Endothelial cell of umbilical vein (primary cell): ENCODE data around the gene SULT1E1. TPM values are rescaled to one million over a fixed set of nuclear protein-coding genes. Genes with fewer than 3 reads are reported as not detected.
A peak's percentile ranks its signal among the peaks of the same experiment; 100 is the strongest.

Experiments
- BruUV-seq: library from RNA; stranded (reverse); fragments of 400-500 nt; replicated peaks from 2 replicates; lab custom pipeline; 2021; lab: Mats Ljungman, UMichigan
- CTCF ChIA-PET: fragments of 300-600, 350-600 bp; sonication (Branson Sonifier 250); formaldehyde crosslinking; loops from one replicate; lab custom pipeline; 2021; ENCODE audit warnings: antibody characterized with exemption, inconsistent platforms; lab: Charles Lee
- POLR2A ChIA-PET: fragments of 300-600, 350-600 bp; sonication (Branson Sonifier 250); formaldehyde crosslinking; loops from one replicate; lab custom pipeline; 2021; ENCODE audit warnings: antibody characterized with exemption, inconsistent platforms; lab: Charles Lee
- DNase-seq: peaks from one replicate; pipeline ENCODE4 v3.0.0-alpha.2; 2011; ENCODE audit warnings: low read depth, low spot score
- FAIRE-seq: peaks from 2 replicates; lab custom pipeline; 2011; peaks lifted over from hg19 to GRCh38; lab: Jason Lieb, UNC
- H2AFZ ChIP-seq: 2 replicates; pipeline ENCODE4 v1.6.0; 2012; ENCODE audit warnings: low read depth, low read length, control low read depth, inconsistent platforms
- H3K27ac ChIP-seq: 2 replicates; pipeline ENCODE4 v1.5.1; 2011; ENCODE audit warnings: low read depth, mild to moderate bottlenecking, control low read depth, low read length, moderate library complexity; ENCODE audit not compliant: insufficient read depth
- H3K27me3 ChIP-seq, 2 experiments: 2 replicates each; pipeline versions ENCODE4 v1.6.0 to v1.6.1; 2011; ENCODE audit warnings: low read length in 2 of 2, mixed read lengths in 1 of 2; ENCODE audit not compliant: control insufficient read depth in 2 of 2, insufficient read depth in 2 of 2
- H3K36me3 ChIP-seq, 2 experiments: 2 replicates in 1 of 2; 3 replicates in 1 of 2; pipeline ENCODE4 v1.5.1; 2011; ENCODE audit warnings: low read length in 2 of 2, mild to moderate bottlenecking in 1 of 2, moderate library complexity in 1 of 2; ENCODE audit not compliant: control insufficient read depth in 2 of 2, insufficient read depth in 2 of 2; ENCODE audit errors: extremely low read depth in 1 of 2
- H3K4me1 ChIP-seq: 3 replicates; pipeline ENCODE4 v1.5.1; 2011; ENCODE audit warnings: mild to moderate bottlenecking, low read length; ENCODE audit not compliant: control insufficient read depth, insufficient read depth; ENCODE audit errors: extremely low read depth
- H3K4me2 ChIP-seq: 2 replicates; pipeline ENCODE4 v1.6.1; 2011; ENCODE audit warnings: low read length, control low read depth, mixed read lengths; ENCODE audit not compliant: insufficient read depth
- H3K4me3 ChIP-seq, 3 experiments: fragments of 200-600 bp in 1 of 3; sonication (generic), shearing (Covaris generic) in 1 of 3; replicated peaks in 1 of 3; 2 replicates each; pipeline ENCODE4 v1.5.1; 2011 to 2016; ENCODE audit warnings: control low read depth in 3 of 3, low read length in 3 of 3, mild to moderate bottlenecking in 2 of 3, inconsistent platforms in 1 of 3, low read depth in 1 of 3, moderate library complexity in 1 of 3; ENCODE audit not compliant: insufficient read depth in 1 of 3
- H3K79me2 ChIP-seq: 2 replicates; pipeline ENCODE4 v1.6.0; 2012; ENCODE audit warnings: low read length, inconsistent platforms; ENCODE audit not compliant: control insufficient read depth, insufficient read depth
- H3K9ac ChIP-seq: replicated peaks from 2 replicates; pipeline ENCODE3; 2011; ENCODE audit warnings: low read length, control low read depth; ENCODE audit not compliant: insufficient read depth; ENCODE audit errors: extremely low read depth
- H3K9me1 ChIP-seq: replicated peaks from 3 replicates; pipeline ENCODE4 v1.6.0; 2011; ENCODE audit warnings: mild to moderate bottlenecking, low read length; ENCODE audit not compliant: control insufficient read depth, insufficient read depth; ENCODE audit errors: extremely low read depth
- H3K9me3 ChIP-seq: replicated peaks from 2 replicates; pipeline ENCODE4 v1.5.1; 2012; ENCODE audit warnings: low read length, inconsistent platforms; ENCODE audit not compliant: control insufficient read depth, insufficient read depth
- H4K20me1 ChIP-seq: replicated peaks from 2 replicates; pipeline ENCODE3; 2011; ENCODE audit warnings: mild to moderate bottlenecking, low read length; ENCODE audit not compliant: control insufficient read depth, insufficient read depth; ENCODE audit errors: extremely low read depth
- CTCF ChIP-seq, 2 donors: IDR thresholded peaks; 1 replicate in 1 of 2; 2 replicates in 1 of 2; pipeline ENCODE4 v1.5.1; 2011; ENCODE audit warnings: low read length in 2 of 2, mild to moderate bottlenecking in 2 of 2, moderate library complexity in 2 of 2, control low read depth in 1 of 2, inconsistent platforms in 1 of 2, low read depth in 1 of 2; ENCODE audit not compliant: insufficient read depth in 1 of 2; ENCODE audit errors: extremely low read depth in 1 of 2
- EZH2 ChIP-seq: IDR thresholded peaks from 2 replicates; pipeline ENCODE4 v1.6.1; 2012; ENCODE audit warnings: borderline replicate concordance, low read depth, mild to moderate bottlenecking, moderate library complexity, low read length, inconsistent platforms; ENCODE audit not compliant: severe bottlenecking
- FOS ChIP-seq: IDR thresholded peaks from 2 replicates; pipeline ENCODE4 v1.6.1; 2011; ENCODE audit warnings: mild to moderate bottlenecking, low read length, moderate library complexity, borderline replicate concordance; ENCODE audit not compliant: insufficient read depth
- GATA2 ChIP-seq: IDR thresholded peaks from 2 replicates; pipeline ENCODE4 v1.7.0; 2011; ENCODE audit warnings: low read depth, mild to moderate bottlenecking, moderate library complexity, mixed read lengths, low read length; ENCODE audit not compliant: insufficient read length, insufficient read depth
- JUN ChIP-seq: IDR thresholded peaks from 2 replicates; pipeline ENCODE4 v1.6.1; 2011; ENCODE audit warnings: borderline replicate concordance, low read depth; ENCODE audit not compliant: insufficient read length, insufficient read depth
- MAX ChIP-seq: IDR thresholded peaks from 2 replicates; pipeline ENCODE4 v1.6.1; 2011; ENCODE audit not compliant: insufficient read depth, insufficient read length
- MYC ChIP-seq: IDR thresholded peaks from one replicate; pipeline ENCODE4 v1.6.1; 2011; ENCODE audit warnings: mild to moderate bottlenecking, low read depth, low read length
- POLR2A ChIP-seq: IDR thresholded peaks from 2 replicates; pipeline ENCODE4 v1.6.1; 2012; ENCODE audit warnings: low read depth, mild to moderate bottlenecking, control low read depth, low read length
- POLR2AphosphoS5 ChIP-seq: IDR thresholded peaks from 2 replicates; pipeline ENCODE4 v1.6.1; 2012; ENCODE audit warnings: low read depth, mild to moderate bottlenecking, control low read depth, low read length, moderate library complexity; ENCODE audit not compliant: insufficient read depth
- dilution Hi-C: fragments of 300-500 bp; cut with MboI; formaldehyde crosslinking; loops from one replicate; pipeline ENCODE4 v1.15.0; 2019; ENCODE audit warnings: low sequenced_read_pairs; ENCODE audit not compliant: extremely low pct_ligation_motif_present
- intact Hi-C: fragments of 100-400 bp; cut with micrococcal nuclease; formaldehyde crosslinking; loops from one replicate; pipeline ENCODE4 v1.10.0; 2022
- polyA plus RNA-seq, 4 experiments: library from polyadenylated mRNA; depleted of rRNA in 3 of 4; stranded (reverse) in 3 of 4; unstranded in 1 of 4; fragments of >200 nt; gene quantifications; 2 replicates each; pipeline versions ENCODE4 v1.2.1 to v1.2.3, GENCODE V29; 2011 to 2012; ENCODE audit warnings: missing spikeins in 1 of 4
- total RNA-seq: library from RNA; stranded (reverse); gene quantifications from 2 replicates; pipeline ENCODE4 v1.2.3, GENCODE V29; 2021

The SULT1E1 gene
- total and polyA plus RNA-seq, 2 donors (not counting 3 experiments of a cell fraction or from before 2014, with no cell fraction given), result 25.8 to 34.5 TPM

GRCh38 chr4:69800599-69800998, 59.3 kb downstream of the SULT1E1 start:
- no TSS peak for BruUV-seq
- DNase-seq, result peak; percentile 86
- ChIA-PET POLR2A (interaction anchor here (1.0 to 1.2 kb wide), 2 partner anchors 27 to 36 kb away, joined by 3 to 4 read pairs; no protein-coding TSS in a partner anchor), CTCF (interaction anchor here (0.7 to 2.1 kb wide), 9 partner anchors 15 to 111 kb away, joined by 3 to 7 read pairs (median 5); partner anchors contain the start of gene SULT1B1)
- dilution Hi-C loops (no loop called here), intact Hi-C loops (loop anchor here (1.0 kb wide), 6 partner anchors 23 to 81 kb away; partner anchors contain the start of gene SULT1B1)
- peaks cover 23% of the 10 kb centered on the region for H3K4me1 ChIP-seq
- no peaks in the 10 kb centered on the region for H3K27me3 ChIP-seq
- H4K20me1 ChIP-seq, result no peaks in the 10 kb centered on the region
- peak overlapping the region; percentile 42 for H3K4me2 ChIP-seq
- peak overlapping the region; percentile 83 for H3K9ac ChIP-seq
- FAIRE-seq, result peak; percentile 69
- no peak overlapping the region for H3K4me3 ChIP-seq
- no peaks in the 10 kb centered on the region for H3K79me2 ChIP-seq
- H3K9me3 ChIP-seq, result no peaks in the 10 kb centered on the region
- peak overlapping the region; percentile 97 for H3K27ac ChIP-seq
- H2AFZ ChIP-seq, result peak overlapping the region; percentile 19
- no peak for TF ChIP-seq EZH2
- TF ChIP-seq GATA2, result peak; percentile 43
- peak; percentile 60 for TF ChIP-seq FOS
- TF ChIP-seq CTCF (IDR thresholded peaks at IDR 0.05; ENCODE audit: extremely low read depth in 1 of 2, insufficient read depth in 1 of 2, low read depth in 1 of 2, low read length in 2 of 2), result no peak
- peak; percentile 31 for TF ChIP-seq POLR2A
- peak; percentile 91 for TF ChIP-seq JUN
- TF ChIP-seq MAX, result no peak
- peak; percentile 77 for TF ChIP-seq POLR2AphosphoS5
- no peak for TF ChIP-seq MYC
- H3K36me3 ChIP-seq, result no peaks in the 10 kb centered on the region
- H3K9me1 ChIP-seq, result no peaks in the 10 kb centered on the region
